Activated T-cell treated with anti-CD3 and anti-CD28 coated beads for 4 hours (primary cell): ENCODE measurements around the gene ADGRG1.
"Not testable (repeated sequence)": the region's sequence is repeated elsewhere in the genome, so short reads cannot be mapped to it uniquely, and the experiment has no call there.

Experiments
- DNase-seq: peaks from one replicate; pipeline ENCODE4 v3.0.0-alpha.2; 2020

Gene ADGRG1

GRCh38 chr16:57704905-57705852 is 76.7 kb downstream of the ADGRG1 start:
- no peak for DNase-seq

- DNase-seq: no peak
Observed at GRCh38 chr16:57706717-57707116, 78.3 kb downstream of the ADGRG1 start.

DNA sequence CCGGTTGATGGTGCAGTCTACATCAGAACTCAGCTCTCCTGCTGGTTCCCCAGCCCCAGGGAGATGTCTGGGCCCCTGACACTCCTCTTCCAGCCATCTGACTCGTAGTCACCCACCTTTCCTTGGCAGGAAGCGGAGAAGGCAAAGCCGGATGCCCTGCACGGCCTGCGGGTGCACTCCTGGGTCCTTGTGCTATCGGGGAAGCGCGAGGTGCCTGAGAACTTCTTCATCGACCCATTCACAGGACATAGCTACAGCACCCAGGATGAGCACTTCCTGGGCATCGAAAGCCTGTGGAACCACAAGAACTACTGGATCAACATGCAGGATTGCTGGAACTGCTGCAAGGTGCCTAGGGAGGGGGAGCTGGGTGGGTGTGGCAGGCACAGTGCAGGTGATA is 78.9 kb downstream of the ADGRG1 start:
- DNase-seq: no peak

GRCh38 chr16:57708168-57708567 is 79.7 kb downstream of the ADGRG1 start:
- no peak for DNase-seq

DNA sequence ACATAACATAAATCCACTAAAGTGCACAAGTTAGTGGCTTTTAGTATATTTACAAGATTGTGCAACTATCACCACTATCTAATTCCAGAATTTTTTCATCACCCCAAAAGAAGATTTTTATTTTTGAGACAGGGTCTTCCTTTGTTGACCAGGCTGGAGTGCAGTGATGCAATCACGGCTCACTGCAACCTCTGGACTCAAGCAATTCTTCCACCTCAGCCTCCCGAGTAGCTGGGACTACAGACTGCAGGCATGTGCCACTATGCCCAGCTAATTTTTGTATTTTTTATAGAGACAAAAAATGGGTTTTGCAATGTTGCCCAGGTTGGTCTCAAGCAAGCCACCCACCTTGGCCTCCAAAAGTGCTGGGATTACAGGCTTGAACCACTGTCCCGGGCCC is 81.2 kb downstream of the ADGRG1 start:
- DNase-seq: no peak

DNA sequence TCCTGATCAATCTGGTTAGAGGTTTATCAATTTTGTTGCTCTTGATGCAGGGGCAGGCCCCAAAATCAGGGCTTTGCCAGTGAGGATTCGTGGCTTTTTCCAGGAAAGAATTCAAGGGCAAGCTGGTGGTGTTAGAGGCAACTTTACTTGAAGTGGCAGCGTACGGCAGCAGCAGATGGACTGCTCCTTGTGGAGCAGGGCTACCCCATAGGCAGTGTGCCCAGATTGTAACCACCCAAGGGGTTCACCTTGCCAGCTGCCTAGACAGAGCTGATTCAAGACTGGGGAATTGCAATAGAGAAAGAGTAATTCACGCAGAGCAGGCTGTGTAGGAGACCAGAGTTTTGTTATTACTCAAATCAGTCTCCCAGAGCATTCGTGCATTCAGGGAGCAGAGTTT is 82.9 kb downstream of the ADGRG1 start:
- DNase-seq: no peak

DNA sequence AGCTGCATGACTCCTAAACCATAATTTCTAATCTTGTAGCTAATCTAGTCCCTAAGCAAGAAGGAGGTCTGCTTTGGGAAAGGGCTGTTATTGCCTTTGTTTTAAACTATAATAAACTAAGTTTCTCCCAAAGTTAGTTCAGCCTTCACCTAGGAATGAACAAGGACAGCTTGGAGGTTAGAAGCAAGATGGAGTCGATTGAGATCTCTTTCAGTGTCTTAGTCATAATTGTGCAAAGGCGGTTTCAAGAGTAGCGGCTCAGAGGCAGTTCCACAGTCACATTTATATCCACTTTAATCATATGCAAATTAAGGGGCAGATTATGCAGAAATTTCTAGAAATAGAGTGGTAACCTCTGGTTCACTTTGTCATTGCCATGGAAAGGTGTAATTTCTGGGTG is 83.6 kb downstream of the ADGRG1 start:
- no peak for DNase-seq

DNA sequence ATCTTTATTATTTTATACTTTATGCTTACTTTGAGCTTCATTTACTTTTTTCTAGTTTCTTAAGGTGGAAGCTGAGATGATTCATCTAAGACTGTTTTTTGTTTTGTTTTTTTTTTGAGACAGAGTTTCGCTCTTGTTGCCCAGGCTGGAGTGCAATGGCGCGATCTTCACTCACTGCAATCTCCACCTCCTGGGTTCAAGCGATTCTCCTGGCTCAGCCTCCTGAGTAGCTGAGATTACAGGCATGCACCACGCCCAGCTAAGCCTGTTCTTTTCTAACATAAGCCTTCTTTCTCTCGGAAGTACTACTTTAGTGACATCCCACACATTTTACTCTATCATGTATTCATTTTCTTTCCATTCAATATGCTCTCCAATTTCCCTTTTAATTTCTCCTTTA is 84.1 kb downstream of the ADGRG1 start:
- not testable (repeated sequence) for DNase-seq

DNA sequence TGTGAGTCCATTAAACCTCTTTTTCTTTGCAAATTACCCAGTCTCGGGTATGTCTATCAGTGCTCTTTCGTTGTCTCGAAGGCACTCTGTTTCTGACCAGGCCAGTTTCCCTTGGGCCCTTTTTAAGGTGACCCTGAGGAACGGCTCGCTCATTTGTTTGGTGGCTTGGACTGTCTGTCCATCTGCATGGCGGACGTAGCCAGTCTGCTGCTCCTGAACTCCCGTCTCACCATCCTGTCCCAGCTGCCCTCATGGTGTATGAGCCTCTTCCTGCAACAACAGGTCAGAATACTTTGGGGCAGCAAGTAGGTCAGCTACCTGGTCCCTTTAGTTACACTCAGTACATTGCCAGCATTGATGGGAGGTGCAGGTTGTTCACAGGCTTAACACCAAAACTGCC is 85.2 kb downstream of the ADGRG1 start:
- no peak for DNase-seq

- DNase-seq: no peak
Observed at GRCh38 chr16:57714047-57714446, 85.6 kb downstream of the ADGRG1 start.
